GM23338 (cell line): ENCODE results near the gene TCEANC. TPM values are rescaled to one million over a fixed set of nuclear protein-coding genes. Genes with fewer than 3 reads are reported as not detected.

Experiments
- ATAC-seq: fragments of 200-7000 bp; cut with Tn5 transposase; 3 replicates; pipeline ENCODE4 v1.9.1; 2020
- DNase-seq: peaks from one replicate; pipeline ENCODE4 v3.0.0-alpha.2; 2015; ENCODE audit warnings: low spot score
- H2AFZ ChIP-seq: fragments of 200-600 bp; sonication (generic); 2 replicates; pipeline ENCODE4 v1.8.0; 2016; ENCODE audit warnings: antibody characterized with exemption, mild to moderate bottlenecking, moderate library complexity
- H3F3A ChIP-seq: fragments of 200-600 bp; sonication (generic); replicated peaks from 2 replicates; pipeline ENCODE4 v1.8.0; 2017; ENCODE audit warnings: antibody characterized with exemption, mixed run types, low read depth
- H3K27ac ChIP-seq: fragments of 200-600 bp; sonication (generic); 2 replicates; pipeline ENCODE4 v1.6.1; 2016; ENCODE audit warnings: low read depth
- H3K27me3 ChIP-seq: fragments of 200-600 bp; sonication (generic); 2 replicates; pipeline ENCODE4 v1.8.0; 2016; ENCODE audit warnings: mild to moderate bottlenecking, mixed run types, moderate library complexity; ENCODE audit not compliant: insufficient read depth
- H3K36me3 ChIP-seq: fragments of 200-600 bp; sonication (generic); 2 replicates; pipeline ENCODE4 v1.8.0; 2016; ENCODE audit warnings: mild to moderate bottlenecking; ENCODE audit not compliant: insufficient read depth
- H3K4me1 ChIP-seq: fragments of 200-600 bp; sonication (generic); 2 replicates; pipeline ENCODE4 v1.8.0; 2016; ENCODE audit warnings: mild to moderate bottlenecking, moderate library complexity; ENCODE audit not compliant: insufficient read depth
- H3K4me2 ChIP-seq: fragments of 200-600 bp; sonication (generic); 2 replicates; pipeline ENCODE4 v1.7.1; 2017; ENCODE audit warnings: mixed run types
- H3K4me3 ChIP-seq: fragments of 200-600 bp; sonication (generic); 2 replicates; pipeline ENCODE4 v1.6.1; 2016; ENCODE audit warnings: mixed run types
- H3K79me2 ChIP-seq: fragments of 200-600 bp; sonication (generic); replicated peaks from 2 replicates; pipeline ENCODE4 v1.8.0; 2017; ENCODE audit warnings: mild to moderate bottlenecking; ENCODE audit not compliant: insufficient read depth
- H3K9me2 ChIP-seq: fragments of 200-600 bp; sonication (generic); 2 replicates; pipeline ENCODE4 v1.8.0; 2017; ENCODE audit not compliant: insufficient read depth
- H4K20me1 ChIP-seq: fragments of 200-600 bp; sonication (generic); replicated peaks from 2 replicates; pipeline ENCODE4 v1.8.0; 2017; ENCODE audit warnings: mild to moderate bottlenecking; ENCODE audit not compliant: insufficient read depth
- H3K27ac Mint-ChIP-seq: 2 replicates; pipeline ENCODE4 v1.8.0; 2020; ENCODE audit warnings: inconsistent platforms, mild to moderate bottlenecking, moderate library complexity, mixed read lengths
- H3K27me3 Mint-ChIP-seq: 3 replicates; pipeline ENCODE4 v1.8.0; 2022; ENCODE audit warnings: low read depth, mild to moderate bottlenecking, moderate library complexity, mixed read lengths, inconsistent platforms; ENCODE audit not compliant: insufficient read depth, poor library complexity
- H3K36me3 Mint-ChIP-seq: 3 replicates; pipeline ENCODE4 v1.8.0; 2021; ENCODE audit warnings: low read depth, mild to moderate bottlenecking, inconsistent platforms, moderate library complexity, mixed read lengths
- H3K4me1 Mint-ChIP-seq: 3 replicates; pipeline ENCODE4 v1.8.0; 2020; ENCODE audit warnings: mild to moderate bottlenecking, inconsistent platforms, mixed read lengths
- H3K4me3 Mint-ChIP-seq: 3 replicates; pipeline ENCODE4 v1.8.0; 2021; ENCODE audit warnings: moderate library complexity, mild to moderate bottlenecking, inconsistent platforms, mixed read lengths
- H3K9me3 Mint-ChIP-seq: 3 replicates; pipeline ENCODE4 v1.8.0; 2020; ENCODE audit warnings: moderate library complexity, mild to moderate bottlenecking, inconsistent platforms, mixed read lengths
- CREB1 ChIP-seq: fragments of 250-450 bp; sonication (Bioruptor Pico); IDR thresholded peaks from 2 replicates; pipeline ENCODE4 v1.5.0; 2020; ENCODE audit warnings: low read depth, mild to moderate bottlenecking, moderate library complexity
- CTCF ChIP-seq, 2 experiments: fragments of 200-600 bp in 1 of 2; sonication (generic) in 1 of 2; conservative IDR thresholded peaks; 2 replicates each; pipeline versions ENCODE4 v1.5.1 to v1.6.1; 2016 to 2017; ENCODE audit warnings: antibody characterized with exemption in 2 of 2, low read depth in 2 of 2, mild to moderate bottlenecking in 2 of 2, moderate library complexity in 1 of 2
- EZH2 ChIP-seq: fragments of 200-600 bp; sonication (generic); IDR thresholded peaks from one replicate; pipeline ENCODE4 v1.8.0; 2017; ENCODE audit warnings: antibody characterized with exemption, mild to moderate bottlenecking, low read depth; ENCODE audit not compliant: unreplicated experiment
- EZH2phosphoT487 ChIP-seq: fragments of 200-600 bp; sonication (generic); IDR thresholded peaks from one replicate; pipeline ENCODE4 v1.8.1; 2018; ENCODE audit warnings: antibody characterized with exemption; ENCODE audit not compliant: unreplicated experiment
- JUNB ChIP-seq: IDR thresholded peaks from one replicate; pipeline ENCODE4 v1.6.1; 2016; ENCODE audit warnings: antibody characterized with exemption; ENCODE audit not compliant: unreplicated experiment
- NANOG ChIP-seq: IDR thresholded peaks from 2 replicates; pipeline ENCODE4 v1.6.1; 2016; ENCODE audit warnings: antibody characterized with exemption, borderline replicate concordance
- POLR2AphosphoS5 ChIP-seq: IDR thresholded peaks from 2 replicates; pipeline ENCODE4 v1.6.1; 2016; ENCODE audit warnings: antibody characterized with exemption, low read depth
- STAT1 ChIP-seq: IDR thresholded peaks from one replicate; pipeline ENCODE4 v1.6.1; 2016; ENCODE audit warnings: antibody characterized with exemption; ENCODE audit not compliant: unreplicated experiment
- ZNF114 ChIP-seq: fragments of 250-450 bp; sonication (Bioruptor Pico); IDR thresholded peaks from 2 replicates; pipeline ENCODE4 v1.5.0; 2020; ENCODE audit warnings: mild to moderate bottlenecking, moderate library complexity
- ZNF331 ChIP-seq: fragments of 250-450 bp; sonication (Bioruptor Pico); IDR thresholded peaks from 2 replicates; pipeline ENCODE4 v1.5.0; 2020; ENCODE audit warnings: low read depth, mild to moderate bottlenecking, moderate library complexity
- ZNF462 ChIP-seq: fragments of 250-450 bp; sonication (Bioruptor Pico); IDR thresholded peaks from 2 replicates; pipeline ENCODE4 v1.5.0; 2020; ENCODE audit warnings: mild to moderate bottlenecking, moderate library complexity
- polyA plus RNA-seq: library from polyadenylated mRNA; unstranded; fragments of >200 nt; fragmentation: Nextera tagmentation; extraction: Ambion mirVana; gene quantifications from 2 replicates; pipeline ENCODE4 v1.2.1, GENCODE V29; 2016
- total RNA-seq: library from RNA; depleted of rRNA; stranded (reverse); fragments of >200 nt; shearing (Covaris generic); gene quantifications from 2 replicates; pipeline ENCODE4 v1.2.3, GENCODE V29; 2014
- TF ChIP-seq, protein P1 (sequence below): IDR thresholded peaks from one replicate; pipeline ENCODE4 v1.6.1; 2018; ENCODE audit warnings: antibody characterized with exemption; ENCODE audit not compliant: unreplicated experiment
- TF ChIP-seq, protein P2 (sequence below): IDR thresholded peaks from 2 replicates; pipeline ENCODE4 v1.6.1; 2016; ENCODE audit warnings: antibody characterized with exemption

Gene TCEANC
- total and polyA plus RNA-seq, 2 experiments from 2014 or later: 1.2 to 2.5 TPM

- no peaks in the 10 kb centered on the region for H3K36me3 ChIP-seq
- no peaks in the 10 kb centered on the region for H3F3A ChIP-seq
- DNase-seq (no peak), ATAC-seq (no peak)
- Mint-ChIP-seq H3K4me3 (no peak overlapping the region), H3K9me3 (no peaks in the 10 kb centered on the region), H3K27ac (no peak overlapping the region), H3K27me3 (peaks cover 2% of the 10 kb centered on the region), H3K4me1 (peaks cover 13% of the 10 kb centered on the region), H3K36me3 (no peaks in the 10 kb centered on the region; the same call in 2 of the 3 replicates)
- H3K79me2 ChIP-seq: peaks cover 29% of the 10 kb centered on the region
- H3K27ac ChIP-seq: no peak overlapping the region
- peaks cover 10% of the 10 kb centered on the region; the same call in 1 of the 2 replicates for H3K27me3 ChIP-seq
- no peak for TF ChIP-seq EZH2phosphoT487
- TF ChIP-seq ZNF462 (CRISPR knock-in tag): no peak
- no peak for TF ChIP-seq EZH2
- no peak for TF ChIP-seq CREB1 (CRISPR knock-in tag)
- no peak for TF ChIP-seq NANOG
- no peak for TF ChIP-seq ZNF331 (CRISPR knock-in tag)
- no peak for TF ChIP-seq STAT1
- TF ChIP-seq, protein P1, sequence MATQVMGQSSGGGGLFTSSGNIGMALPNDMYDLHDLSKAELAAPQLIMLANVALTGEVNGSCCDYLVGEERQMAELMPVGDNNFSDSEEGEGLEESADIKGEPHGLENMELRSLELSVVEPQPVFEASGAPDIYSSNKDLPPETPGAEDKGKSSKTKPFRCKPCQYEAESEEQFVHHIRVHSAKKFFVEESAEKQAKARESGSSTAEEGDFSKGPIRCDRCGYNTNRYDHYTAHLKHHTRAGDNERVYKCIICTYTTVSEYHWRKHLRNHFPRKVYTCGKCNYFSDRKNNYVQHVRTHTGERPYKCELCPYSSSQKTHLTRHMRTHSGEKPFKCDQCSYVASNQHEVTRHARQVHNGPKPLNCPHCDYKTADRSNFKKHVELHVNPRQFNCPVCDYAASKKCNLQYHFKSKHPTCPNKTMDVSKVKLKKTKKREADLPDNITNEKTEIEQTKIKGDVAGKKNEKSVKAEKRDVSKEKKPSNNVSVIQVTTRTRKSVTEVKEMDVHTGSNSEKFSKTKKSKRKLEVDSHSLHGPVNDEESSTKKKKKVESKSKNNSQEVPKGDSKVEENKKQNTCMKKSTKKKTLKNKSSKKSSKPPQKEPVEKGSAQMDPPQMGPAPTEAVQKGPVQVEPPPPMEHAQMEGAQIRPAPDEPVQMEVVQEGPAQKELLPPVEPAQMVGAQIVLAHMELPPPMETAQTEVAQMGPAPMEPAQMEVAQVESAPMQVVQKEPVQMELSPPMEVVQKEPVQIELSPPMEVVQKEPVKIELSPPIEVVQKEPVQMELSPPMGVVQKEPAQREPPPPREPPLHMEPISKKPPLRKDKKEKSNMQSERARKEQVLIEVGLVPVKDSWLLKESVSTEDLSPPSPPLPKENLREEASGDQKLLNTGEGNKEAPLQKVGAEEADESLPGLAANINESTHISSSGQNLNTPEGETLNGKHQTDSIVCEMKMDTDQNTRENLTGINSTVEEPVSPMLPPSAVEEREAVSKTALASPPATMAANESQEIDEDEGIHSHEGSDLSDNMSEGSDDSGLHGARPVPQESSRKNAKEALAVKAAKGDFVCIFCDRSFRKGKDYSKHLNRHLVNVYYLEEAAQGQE: no peak
- TF ChIP-seq POLR2AphosphoS5: no peak
- no peak for TF ChIP-seq ZNF114 (CRISPR knock-in tag)
- TF ChIP-seq, protein P2, sequence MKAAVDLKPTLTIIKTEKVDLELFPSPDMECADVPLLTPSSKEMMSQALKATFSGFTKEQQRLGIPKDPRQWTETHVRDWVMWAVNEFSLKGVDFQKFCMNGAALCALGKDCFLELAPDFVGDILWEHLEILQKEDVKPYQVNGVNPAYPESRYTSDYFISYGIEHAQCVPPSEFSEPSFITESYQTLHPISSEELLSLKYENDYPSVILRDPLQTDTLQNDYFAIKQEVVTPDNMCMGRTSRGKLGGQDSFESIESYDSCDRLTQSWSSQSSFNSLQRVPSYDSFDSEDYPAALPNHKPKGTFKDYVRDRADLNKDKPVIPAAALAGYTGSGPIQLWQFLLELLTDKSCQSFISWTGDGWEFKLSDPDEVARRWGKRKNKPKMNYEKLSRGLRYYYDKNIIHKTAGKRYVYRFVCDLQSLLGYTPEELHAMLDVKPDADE: no peak
- no peak for TF ChIP-seq JUNB
- no peak for TF ChIP-seq CTCF (conservative IDR thresholded peaks at IDR 0.05; ENCODE audit: low read depth in 2 of 2)
- H3K4me2 ChIP-seq: no peak overlapping the region
- no peaks in the 10 kb centered on the region for H3K9me2 ChIP-seq
- H3K4me3 ChIP-seq: no peak overlapping the region
- no peak overlapping the region for H2AFZ ChIP-seq
- H4K20me1 ChIP-seq: peaks cover 3% of the 10 kb centered on the region; the same call in 1 of the 2 replicates
- H3K4me1 ChIP-seq: peaks cover 9% of the 10 kb centered on the region; the same call in 1 of the 2 replicates
These were observed 34.3 kb downstream of the TCEANC start for GRCh38 chrX:13687203-13687602.
